Left hindlimb (tissue), 1 donor: ENCODE results near the gene MOV10L1.

Experiments used
- DNase-seq: peaks from one replicate; pipeline ENCODE4 v3.0.0-alpha.2; 2018

MOV10L1 gene

GRCh38 chr22:50089682-50090411, at the start of gene MOV10L1:
MOV10L1 (plus strand) TSS chr22:50090006; CDS start chr22:50090089, 83 bp downstream.
- peak; percentile 49 for DNase-seq

- no peak for DNase-seq
These were observed 49.1 kb upstream of the MOV10L1 start for GRCh38 chr22:50040717-50041116.

GRCh38 chr22:50041361-50042065, 48.3 kb upstream of the MOV10L1 start:
- no peak for DNase-seq

GRCh38 chr22:50044485-50045118, 45.2 kb upstream of the MOV10L1 start:
- no peak for DNase-seq

- DNase-seq, result no peak
These were observed 44.4 kb upstream of the MOV10L1 start for GRCh38 chr22:50045211-50046018.

- DNase-seq, result no peak
These were observed 43.8 kb upstream of the MOV10L1 start for GRCh38 chr22:50046019-50046415.

- no peak for DNase-seq
These were observed 43.1 kb upstream of the MOV10L1 start for GRCh38 chr22:50046481-50047245.

GRCh38 chr22:50047346-50047745, 42.5 kb upstream of the MOV10L1 start:
- no peak for DNase-seq

GRCh38 chr22:50048061-50048765, 41.6 kb upstream of the MOV10L1 start:
- DNase-seq, result no peak

- DNase-seq, result no peak
These were observed 41.0 kb upstream of the MOV10L1 start for GRCh38 chr22:50048836-50049235.

GRCh38 chr22:50049299-50050195, 40.3 kb upstream of the MOV10L1 start:
- no peak for DNase-seq

- no peak for DNase-seq
These were observed 37.9 kb upstream of the MOV10L1 start for GRCh38 chr22:50051930-50052329.

GRCh38 chr22:50053861-50054260, 35.9 kb upstream of the MOV10L1 start:
- no peak for DNase-seq

- no peak for DNase-seq
These were observed 33.4 kb upstream of the MOV10L1 start for GRCh38 chr22:50056214-50056972.

GRCh38 chr22:50057278-50058060, 32.3 kb upstream of the MOV10L1 start:
- peak; percentile 19 for DNase-seq

- DNase-seq, result peak; percentile 38
These were observed 31.5 kb upstream of the MOV10L1 start, which contains the start of gene TTLL8 for GRCh38 chr22:50058061-50058905. TTLL8 (minus strand) TSS chr22:50058298.
